IPS-18c (cell line): ENCODE results near the gene ATP7A.
A peak's percentile ranks its signal among the peaks of the same experiment; 100 is the strongest.
"Not testable (repeated sequence)": the region's sequence is repeated elsewhere in the genome, so short reads cannot be mapped to it uniquely, and the experiment has no call there.

Experiments
- H3K4me3 ChIP-seq: 2 replicates; pipeline ENCODE4 v1.7.0; 2013; ENCODE audit warnings: low read depth, mild to moderate bottlenecking, low read length, moderate library complexity; ENCODE audit not compliant: insufficient read depth
- H3K9me3 ChIP-seq: one replicate; pipeline ENCODE4 v1.6.1; 2013; ENCODE audit warnings: mild to moderate bottlenecking, low read length, moderate library complexity; ENCODE audit not compliant: control insufficient read depth, insufficient read depth

ATP7A gene

GRCh38 chrX:77910108-77910840, at the start of gene ATP7A:
Gene ATP7A, plus strand, starts transcription at chrX:77910693. Its CDS starts 60,949 bp downstream, at chrX:77971642.
- Histone ChIP-seq H3K9me3 (peaks cover 2% of the 10 kb centered on the region), H3K4me3 (peak within 1 kb of the TSS; percentile 43)

- Histone ChIP-seq H3K4me3 (no peak overlapping the region), H3K9me3 (no peaks in the 10 kb centered on the region)
These were observed 35.1 kb upstream of the ATP7A start for GRCh38 chrX:77875372-77875771.

GRCh38 chrX:77881418-77881817, 29.1 kb upstream of the ATP7A start:
- H3K9me3 ChIP-seq, H3K4me3 ChIP-seq: not testable (repeated sequence)

- no peak overlapping the region for H3K4me3 ChIP-seq
- peaks cover 6% of the 10 kb centered on the region for H3K9me3 ChIP-seq
These were observed 17.6 kb upstream of the ATP7A start for GRCh38 chrX:77892887-77893286.

- Histone ChIP-seq H3K9me3 (peaks cover 6% of the 10 kb centered on the region), H3K4me3 (no peak overlapping the region)
These were observed 16.8 kb upstream of the ATP7A start for GRCh38 chrX:77893713-77894112.

- Histone ChIP-seq H3K4me3 (peak within 1 kb of the TSS; percentile 67), H3K9me3 (peaks cover 6% of the 10 kb centered on the region)
These were observed 15.3 kb upstream of the ATP7A start, which contains the start of gene MAGT1 for GRCh38 chrX:77894921-77895886. Gene MAGT1, minus strand, starts transcription at chrX:77895435. Its CDS starts 25 bp downstream, at chrX:77895410.

GRCh38 chrX:77899081-77899828, 11.2 kb upstream of the ATP7A start, which contains the start of gene COX7B:
Gene COX7B, plus strand, starts transcription at chrX:77899468. Its CDS starts 86 bp downstream, at chrX:77899554.
- peaks cover 6% of the 10 kb centered on the region for H3K9me3 ChIP-seq
- H3K4me3 ChIP-seq = peak within 1 kb of the TSS; percentile 72

GRCh38 chrX:77900688-77901087, 9.8 kb upstream of the ATP7A start:
- Histone ChIP-seq H3K4me3 (peak overlapping the region; percentile 34), H3K9me3 (peaks cover 2% of the 10 kb centered on the region)

- H3K4me3 ChIP-seq = no peak overlapping the region
- peaks cover 2% of the 10 kb centered on the region for H3K9me3 ChIP-seq
These were observed 9.0 kb upstream of the ATP7A start for GRCh38 chrX:77901506-77901905.

GRCh38 chrX:77917294-77917933, 6.9 kb downstream of the ATP7A start:
- Histone ChIP-seq H3K4me3 (no peak overlapping the region), H3K9me3 (no peaks in the 10 kb centered on the region)

- no peaks in the 10 kb centered on the region for H3K9me3 ChIP-seq
These were observed 8.1 kb downstream of the ATP7A start for GRCh38 chrX:77918568-77918967.

GRCh38 chrX:77919370-77919769, 8.9 kb downstream of the ATP7A start:
- not testable (repeated sequence) for H3K4me3 ChIP-seq, H3K9me3 ChIP-seq

More at GRCh38 chrX:77918568-77918967, 8.1 kb downstream of the ATP7A start:
- no peak overlapping the region for H3K4me3 ChIP-seq

GRCh38 chrX:77922787-77923186, 12.3 kb downstream of the ATP7A start:
- no peaks in the 10 kb centered on the region for H3K9me3 ChIP-seq
- no peak overlapping the region for H3K4me3 ChIP-seq

GRCh38 chrX:77924320-77924859, 13.9 kb downstream of the ATP7A start:
- Histone ChIP-seq H3K9me3 (no peaks in the 10 kb centered on the region), H3K4me3 (no peak overlapping the region)

GRCh38 chrX:77925764-77926163, 15.3 kb downstream of the ATP7A start:
- Histone ChIP-seq H3K9me3 (no peaks in the 10 kb centered on the region), H3K4me3 (no peak overlapping the region)

GRCh38 chrX:77930581-77930980, 20.1 kb downstream of the ATP7A start:
- Histone ChIP-seq H3K4me3 (no peak overlapping the region), H3K9me3 (peaks cover 5% of the 10 kb centered on the region)
